Stomach (tissue), 4 donors: ENCODE results near the gene FAM120A.

Experiments
- CTCF ChIP-seq, 7 experiments: fragments of 450-650 bp in 4 of 7; fragments of 200-600 bp in 3 of 7; sonication (generic) in 3 of 7; IDR thresholded peaks; one replicate each; pipeline ENCODE4 v1.5.1; 2016 to 2019; ENCODE audit warnings: antibody characterized with exemption in 7 of 7, control low read depth in 2 of 7, mild to moderate bottlenecking in 1 of 7
- EP300 ChIP-seq: sonication (generic); formaldehyde crosslinking; IDR thresholded peaks from one replicate; pipeline ENCODE4 v1.6.1; 2017; ENCODE audit warnings: antibody characterized with exemption
- POLR2A ChIP-seq, 4 donors: fragments of 450-650 bp; IDR thresholded peaks; one replicate each; pipeline ENCODE4 v1.6.1; 2016; ENCODE audit warnings: antibody characterized with exemption in 4 of 4, control low read depth in 2 of 4, mild to moderate bottlenecking in 1 of 4, moderate library complexity in 1 of 4

GRCh38 chr9:93601666-93602065 lies 150.2 kb downstream of the FAM120A start:
- no peak for TF ChIP-seq POLR2A (IDR thresholded peaks at IDR 0.05)
- TF ChIP-seq CTCF (IDR thresholded peaks at IDR 0.05), result no peak
- no peak for TF ChIP-seq EP300
